Progenitor cell of endocrine pancreas (in vitro differentiated cells): ENCODE measurements around the gene GAB2. TPM values are rescaled to one million over a fixed set of nuclear protein-coding genes. Genes with fewer than 3 reads are reported as not detected.
A peak's percentile ranks its signal among the peaks of the same experiment; 100 is the strongest.

Experiments
- DNase-seq: peaks from one replicate; pipeline ENCODE4 v3.0.0; 2021; ENCODE audit warnings: low spot score; ENCODE audit not compliant: unreplicated experiment
- H3K27ac Mint-ChIP-seq: 2 replicates; pipeline ENCODE4 v1.8.0; 2021; ENCODE audit warnings: mild to moderate bottlenecking, moderate library complexity, mixed read lengths
- H3K27me3 Mint-ChIP-seq: 2 replicates; pipeline ENCODE4 v1.8.0; 2021; ENCODE audit warnings: mixed read lengths
- H3K36me3 Mint-ChIP-seq: 2 replicates; pipeline ENCODE4 v1.8.0; 2022; ENCODE audit warnings: mixed read lengths; ENCODE audit not compliant: insufficient read depth
- H3K4me1 Mint-ChIP-seq: 2 replicates; pipeline ENCODE4 v1.8.0; 2021; ENCODE audit warnings: low read depth, mixed read lengths
- H3K4me3 Mint-ChIP-seq: 2 replicates; pipeline ENCODE4 v1.8.0; 2021; ENCODE audit warnings: low read depth, mild to moderate bottlenecking, moderate library complexity, mixed read lengths
- H3K9me3 Mint-ChIP-seq: 2 replicates; pipeline ENCODE4 v1.8.0; 2021; ENCODE audit warnings: low read depth, mixed read lengths
- total RNA-seq: library from RNA; stranded (reverse); gene quantifications from 2 replicates; pipeline ENCODE4 v1.2.1, GENCODE V29; 2021
- TF ChIP-seq, protein P1 (sequence below): fragments of 200-600 bp; sonication (generic); IDR thresholded peaks from one replicate; pipeline ENCODE4 v1.5.0; 2021; ENCODE audit warnings: antibody characterized with exemption, mild to moderate bottlenecking; ENCODE audit not compliant: unreplicated experiment

The GAB2 gene
- total RNA-seq, 1 donor from 2014 or later: 37.6 TPM

DNA sequence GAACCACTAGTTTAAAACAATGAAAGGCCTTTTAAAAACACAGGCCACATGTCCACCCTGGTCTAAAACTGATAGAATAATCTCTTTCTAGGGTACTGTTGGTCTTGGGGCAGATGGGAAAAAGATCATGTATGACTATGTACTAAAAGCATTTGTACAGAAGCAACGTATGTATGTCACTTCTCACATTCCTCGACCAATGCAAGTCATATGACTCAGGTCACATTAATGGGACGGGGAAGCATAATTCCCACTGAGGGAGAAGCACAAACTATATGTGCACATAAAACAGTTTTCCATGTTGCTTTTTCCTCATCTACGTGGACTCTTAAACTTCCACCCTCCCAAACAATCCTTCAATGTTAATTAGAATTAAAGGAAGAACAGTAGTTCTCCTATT is 32.2 kb upstream of the GAB2 start:
- TF ChIP-seq, protein P1, sequence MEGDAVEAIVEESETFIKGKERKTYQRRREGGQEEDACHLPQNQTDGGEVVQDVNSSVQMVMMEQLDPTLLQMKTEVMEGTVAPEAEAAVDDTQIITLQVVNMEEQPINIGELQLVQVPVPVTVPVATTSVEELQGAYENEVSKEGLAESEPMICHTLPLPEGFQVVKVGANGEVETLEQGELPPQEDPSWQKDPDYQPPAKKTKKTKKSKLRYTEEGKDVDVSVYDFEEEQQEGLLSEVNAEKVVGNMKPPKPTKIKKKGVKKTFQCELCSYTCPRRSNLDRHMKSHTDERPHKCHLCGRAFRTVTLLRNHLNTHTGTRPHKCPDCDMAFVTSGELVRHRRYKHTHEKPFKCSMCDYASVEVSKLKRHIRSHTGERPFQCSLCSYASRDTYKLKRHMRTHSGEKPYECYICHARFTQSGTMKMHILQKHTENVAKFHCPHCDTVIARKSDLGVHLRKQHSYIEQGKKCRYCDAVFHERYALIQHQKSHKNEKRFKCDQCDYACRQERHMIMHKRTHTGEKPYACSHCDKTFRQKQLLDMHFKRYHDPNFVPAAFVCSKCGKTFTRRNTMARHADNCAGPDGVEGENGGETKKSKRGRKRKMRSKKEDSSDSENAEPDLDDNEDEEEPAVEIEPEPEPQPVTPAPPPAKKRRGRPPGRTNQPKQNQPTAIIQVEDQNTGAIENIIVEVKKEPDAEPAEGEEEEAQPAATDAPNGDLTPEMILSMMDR: no peak
- H3K4me3 Mint-ChIP-seq: no peak overlapping the region
- no peak for DNase-seq
- no peaks in the 10 kb centered on the region for H3K27me3 Mint-ChIP-seq
- H3K4me1 Mint-ChIP-seq: peaks cover 7% of the 10 kb centered on the region
- no peaks in the 10 kb centered on the region for H3K9me3 Mint-ChIP-seq
- H3K36me3 Mint-ChIP-seq: peaks cover 5% of the 10 kb centered on the region
- H3K27ac Mint-ChIP-seq: no peak overlapping the region

DNA sequence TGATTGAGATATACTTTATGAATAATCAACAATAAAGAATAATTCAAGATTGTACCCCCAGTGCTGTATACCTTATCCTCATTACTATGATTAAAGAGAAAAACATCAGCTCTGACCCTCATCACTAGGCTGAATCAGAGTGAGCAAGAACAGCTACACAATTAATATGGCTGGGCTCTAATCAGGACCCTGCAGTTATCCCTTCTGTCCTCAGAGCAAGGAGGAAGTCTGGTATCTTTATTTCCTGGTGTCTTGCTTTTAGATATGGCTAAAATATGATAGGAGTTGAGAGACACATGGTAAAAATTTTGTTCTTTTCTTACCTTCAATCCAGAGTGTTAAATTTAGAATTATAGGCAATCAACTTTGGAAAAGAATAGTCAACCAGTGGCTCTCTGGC is 28.6 kb upstream of the GAB2 start:
- H3K4me3 Mint-ChIP-seq: no peak overlapping the region
- peaks cover 14% of the 10 kb centered on the region for H3K4me1 Mint-ChIP-seq

GRCh38 chr11:78444726-78445125 is 27.1 kb upstream of the GAB2 start:
- peaks cover 10% of the 10 kb centered on the region for H3K4me1 Mint-ChIP-seq
- no peak overlapping the region for H3K4me3 Mint-ChIP-seq
- H3K27me3 Mint-ChIP-seq: no peaks in the 10 kb centered on the region
- H3K36me3 Mint-ChIP-seq: peaks cover 15% of the 10 kb centered on the region
- TF ChIP-seq, protein P1: no peak
- no peak for DNase-seq
- no peak overlapping the region for H3K27ac Mint-ChIP-seq
- H3K9me3 Mint-ChIP-seq: no peaks in the 10 kb centered on the region

More for the DNA sequence above, 28.6 kb upstream of the GAB2 start:
- DNase-seq: no peak
- Mint-ChIP-seq H3K27me3 (no peaks in the 10 kb centered on the region), H3K9me3 (no peaks in the 10 kb centered on the region), H3K36me3 (peaks cover 15% of the 10 kb centered on the region), H3K27ac (no peak overlapping the region)
- TF ChIP-seq, protein P1: no peak

DNA sequence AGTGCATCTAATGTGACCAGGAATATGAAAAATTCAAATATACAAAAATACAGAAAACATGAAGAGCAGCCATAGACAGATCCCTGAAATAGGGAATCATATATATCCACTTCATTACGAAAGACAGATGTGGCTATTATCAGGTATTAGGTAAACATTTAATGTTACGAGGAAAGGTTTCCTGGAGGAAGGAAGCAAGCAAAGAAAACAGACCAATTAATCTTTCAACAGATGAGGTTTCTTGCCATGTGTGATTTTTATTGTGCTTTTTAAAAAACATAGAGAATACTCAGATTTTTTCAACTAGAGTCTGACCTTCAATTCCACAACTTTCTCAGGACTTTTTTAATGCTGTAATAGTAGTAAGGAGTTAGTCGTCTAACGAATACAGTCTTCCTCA is 24.3 kb upstream of the GAB2 start:
- peak overlapping the region; percentile 69 for H3K27ac Mint-ChIP-seq
- peaks cover 10% of the 10 kb centered on the region for H3K4me1 Mint-ChIP-seq
- no peaks in the 10 kb centered on the region for H3K27me3 Mint-ChIP-seq
- peaks cover 19% of the 10 kb centered on the region for H3K36me3 Mint-ChIP-seq
- TF ChIP-seq, protein P1: no peak
- no peak overlapping the region for H3K4me3 Mint-ChIP-seq
- no peak for DNase-seq
- no peaks in the 10 kb centered on the region for H3K9me3 Mint-ChIP-seq

GRCh38 chr11:78438298-78438975 is 20.8 kb upstream of the GAB2 start:
- Mint-ChIP-seq H3K4me1 (peaks cover 15% of the 10 kb centered on the region), H3K27me3 (no peaks in the 10 kb centered on the region)

More at GRCh38 chr11:78438298-78438975, 20.8 kb upstream of the GAB2 start:
- no peaks in the 10 kb centered on the region for H3K9me3 Mint-ChIP-seq
- DNase-seq: no peak
- TF ChIP-seq, protein P1: no peak
- H3K27ac Mint-ChIP-seq: no peak overlapping the region
- peaks cover 22% of the 10 kb centered on the region for H3K36me3 Mint-ChIP-seq
- no peak overlapping the region for H3K4me3 Mint-ChIP-seq
